NCI-H2029 (cell line): Measurements from ENCODE around the gene PEX10.

Source experiments
- DNase-seq: peaks from one replicate; lab custom pipeline; 2025; lab: John Stamatoyannopoulos, UW

Gene PEX10

DNA sequence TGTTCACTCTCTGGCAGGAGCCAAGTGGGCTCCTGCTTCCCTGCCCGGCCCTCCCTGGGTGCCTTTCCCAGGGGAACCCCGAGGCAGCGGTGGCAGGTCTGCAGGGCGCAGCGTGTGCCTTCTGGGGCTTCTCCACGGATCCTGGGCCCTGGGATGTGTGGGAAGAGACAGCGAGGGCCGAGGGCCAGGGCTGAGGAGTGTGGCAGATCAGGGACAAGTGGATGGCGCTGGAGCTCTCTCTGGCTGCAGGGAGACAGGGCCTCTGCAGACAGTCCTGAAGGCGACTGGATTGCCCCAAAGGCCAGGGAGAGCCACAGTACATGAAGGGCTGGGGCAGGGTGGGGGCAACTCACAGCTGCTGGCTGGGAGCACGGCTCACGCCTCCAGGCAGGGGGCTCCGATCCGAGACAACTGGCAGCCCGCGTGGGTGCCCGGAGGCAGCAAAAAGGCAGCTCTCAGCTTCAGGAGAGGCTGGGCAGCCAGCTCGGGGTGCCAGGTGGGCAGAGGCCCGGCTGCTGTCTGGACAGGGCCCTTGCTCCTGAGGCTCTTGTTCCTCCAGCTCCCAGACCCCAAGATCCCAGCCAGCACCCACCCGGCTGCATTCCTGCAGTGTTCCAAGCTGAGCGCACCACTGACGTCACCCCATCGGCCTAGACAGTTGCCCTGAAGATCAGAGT lies 37.0 kb downstream of the PEX10 start:
- DNase-seq: no peak

DNA sequence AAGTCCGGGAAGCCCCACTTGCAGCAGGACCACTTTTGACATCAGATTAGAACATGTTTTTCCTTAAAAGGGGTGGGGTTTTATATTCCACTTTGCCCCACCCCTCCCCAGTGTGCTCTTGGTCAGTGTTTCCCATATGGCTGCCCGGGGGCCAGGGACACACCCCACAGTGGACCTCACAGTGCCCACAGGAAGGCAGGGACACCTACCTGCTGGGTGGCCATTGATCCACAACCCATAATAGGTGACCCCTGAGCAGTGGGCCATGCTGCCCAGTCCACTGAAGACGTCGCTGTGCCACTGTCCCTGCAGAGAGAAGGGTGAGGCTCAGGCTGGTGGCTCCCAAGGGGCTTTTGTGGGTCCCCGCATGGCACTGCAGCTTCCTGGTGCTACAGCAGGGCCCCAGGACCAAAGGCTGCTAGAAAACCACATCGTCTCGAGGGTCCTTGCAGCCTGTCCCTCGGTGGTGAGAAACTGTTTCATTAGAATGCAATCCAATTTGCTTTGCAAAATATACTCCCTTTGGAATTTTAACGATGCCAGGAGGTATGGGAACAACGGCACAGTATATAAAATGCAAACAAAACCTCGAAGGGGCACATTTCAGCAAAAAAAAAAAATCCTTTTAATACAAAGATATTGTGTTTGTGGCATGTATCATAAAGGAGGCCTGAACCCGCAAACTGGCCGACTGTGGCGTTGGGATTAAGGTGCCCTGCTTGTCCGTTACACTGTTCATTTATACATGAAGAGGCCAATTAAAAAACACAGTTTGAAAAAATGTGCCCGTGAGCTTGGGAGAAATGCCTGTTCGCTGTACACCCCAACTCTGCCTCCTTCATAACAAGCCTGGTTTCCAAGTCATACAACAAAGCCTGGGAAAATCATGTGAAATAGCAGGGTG lies 37.9 kb downstream of the PEX10 start:
- DNase-seq: no peak

DNA sequence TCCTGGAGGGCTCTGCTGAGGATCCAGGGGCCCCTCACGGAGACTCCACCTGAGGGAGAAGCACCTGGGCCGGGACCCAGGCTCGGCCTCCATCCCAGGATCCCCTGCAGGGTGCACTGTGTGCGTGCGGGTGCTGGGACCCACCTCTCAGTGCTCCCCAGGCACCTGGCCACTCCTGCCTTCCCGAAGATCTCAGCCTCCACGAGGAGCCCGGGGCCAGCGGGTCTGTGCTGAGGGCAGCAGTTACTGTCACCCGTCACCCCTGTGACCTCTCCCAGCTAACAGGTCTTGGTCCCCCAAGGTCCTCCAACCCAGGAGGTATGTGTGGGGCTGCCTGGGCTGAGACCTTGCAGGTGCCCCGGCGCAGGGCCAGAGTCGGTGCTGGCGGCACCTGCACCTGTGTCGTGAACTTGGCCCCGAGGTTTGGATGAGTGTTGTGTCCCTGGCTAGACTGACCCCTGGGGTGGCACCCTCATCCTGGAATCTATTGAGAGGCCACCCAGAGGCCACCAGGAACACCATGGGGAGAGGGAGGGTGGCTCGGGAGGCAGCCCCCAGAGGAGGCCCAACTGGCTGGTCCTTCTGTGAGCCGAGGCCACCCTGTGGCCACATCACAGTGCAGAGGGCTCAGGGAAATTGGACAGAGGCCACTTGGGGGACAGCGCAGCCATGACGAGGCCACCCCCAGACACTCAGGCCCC lies 38.7 kb downstream of the PEX10 start:
- DNase-seq: no peak

DNA sequence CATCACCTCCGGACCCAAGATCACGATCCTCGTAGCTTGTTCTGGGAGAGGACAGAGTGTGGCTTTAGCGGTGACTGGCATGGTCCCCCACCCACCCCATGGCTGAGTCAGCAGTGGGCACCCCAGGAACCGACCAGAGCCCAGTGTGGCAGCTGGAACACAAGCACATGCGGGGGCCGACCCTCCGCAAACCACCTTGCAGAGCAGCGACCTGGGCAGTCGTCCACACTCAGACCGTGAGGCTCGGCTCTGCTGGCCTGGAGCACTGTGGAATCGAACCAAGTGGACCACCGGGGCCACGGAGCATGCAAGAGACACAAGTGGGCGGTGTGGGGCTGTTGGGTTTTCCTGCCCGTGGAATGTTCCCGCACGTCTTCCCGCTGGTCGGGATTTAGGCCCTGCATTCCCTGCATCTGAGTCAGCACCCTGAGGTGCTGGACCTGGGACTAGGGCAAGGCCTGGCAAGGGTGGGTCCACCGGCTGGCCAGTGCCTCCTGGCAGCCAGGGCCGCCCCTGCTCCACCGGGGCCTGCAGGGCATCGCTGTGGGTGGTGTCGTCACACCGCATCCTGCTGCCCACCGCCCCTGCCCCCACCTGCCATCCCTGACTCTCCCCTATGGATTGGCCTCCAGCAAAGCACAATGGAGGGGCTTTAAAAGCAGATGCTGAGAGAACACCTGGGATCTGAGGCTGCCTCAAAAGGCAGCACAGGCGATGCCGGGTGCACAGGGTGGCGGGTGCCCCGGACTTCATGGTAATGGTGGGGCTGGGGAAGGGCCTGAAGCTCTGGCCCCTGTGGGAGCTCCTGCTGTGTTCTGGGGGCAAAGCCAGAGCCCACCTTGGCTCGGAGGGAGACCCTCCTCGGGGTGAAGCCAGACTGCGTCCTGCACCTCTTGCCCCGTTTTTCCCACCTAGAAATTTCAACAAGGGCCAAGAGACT lies 39.5 kb downstream of the PEX10 start:
- DNase-seq: no peak

DNA sequence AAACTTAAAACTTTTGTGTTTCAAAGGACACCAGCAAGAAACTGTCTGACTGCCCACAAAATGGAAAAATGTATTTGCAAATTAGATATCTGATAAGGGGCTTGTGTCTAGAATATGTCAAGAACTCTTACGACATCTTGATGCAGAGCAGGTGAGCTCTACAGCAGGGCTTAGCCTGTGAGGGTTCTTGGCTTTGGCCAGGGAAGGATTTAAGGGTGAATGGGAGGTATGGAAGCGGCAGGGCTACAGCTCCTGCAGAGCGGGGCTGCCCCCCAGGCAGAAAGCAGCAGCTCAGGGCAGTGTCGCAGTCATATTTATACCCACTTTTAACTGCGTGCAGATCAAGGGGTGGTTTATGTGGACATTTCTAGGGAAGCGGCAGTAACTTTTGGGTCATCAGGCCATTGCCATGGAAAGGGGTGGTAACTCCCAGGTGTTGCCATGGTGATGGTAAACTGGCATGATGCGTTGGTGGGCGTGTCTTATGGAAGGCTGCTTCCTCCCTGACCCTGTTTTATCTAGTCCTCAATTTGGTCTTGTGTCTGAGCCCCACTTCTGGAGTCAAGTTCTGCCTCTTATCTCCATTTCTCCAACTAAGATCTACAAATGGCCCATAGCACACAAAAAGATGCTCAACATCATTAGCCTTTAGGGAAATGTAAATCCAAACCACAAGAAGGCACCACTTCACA lies 44.2 kb downstream of the PEX10 start:
- no peak for DNase-seq

DNA sequence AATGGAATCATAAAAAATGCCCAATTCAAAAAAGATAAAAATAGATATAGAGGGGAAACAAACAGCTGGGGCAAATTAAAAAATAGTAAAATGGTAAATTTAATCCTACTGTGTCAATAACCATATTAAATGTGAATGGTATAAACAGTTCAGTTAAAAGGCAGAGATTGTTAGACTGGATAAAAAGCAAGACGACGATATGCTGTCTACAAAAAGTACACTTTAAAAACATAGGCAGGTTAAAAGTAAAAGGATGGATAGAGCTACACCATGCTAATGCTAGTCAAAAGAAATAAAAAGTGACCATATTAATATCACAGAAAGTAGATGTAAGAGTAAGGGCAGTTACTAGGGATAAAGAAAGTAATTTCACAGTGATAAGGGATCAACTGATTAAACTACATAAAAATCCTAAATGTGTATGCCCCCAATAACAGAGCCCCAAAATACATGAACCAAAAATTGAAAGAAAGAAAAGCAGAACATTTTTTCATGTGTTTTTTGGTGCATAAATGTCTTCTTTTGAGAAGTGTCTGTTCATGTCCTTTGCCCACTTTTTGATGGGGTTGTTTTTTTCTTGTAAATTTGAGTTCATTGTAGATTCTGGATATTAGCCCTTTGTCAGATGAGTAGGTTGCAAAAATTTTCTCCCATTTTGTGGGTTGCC lies 48.4 kb downstream of the PEX10 start:
- no peak for DNase-seq

DNA sequence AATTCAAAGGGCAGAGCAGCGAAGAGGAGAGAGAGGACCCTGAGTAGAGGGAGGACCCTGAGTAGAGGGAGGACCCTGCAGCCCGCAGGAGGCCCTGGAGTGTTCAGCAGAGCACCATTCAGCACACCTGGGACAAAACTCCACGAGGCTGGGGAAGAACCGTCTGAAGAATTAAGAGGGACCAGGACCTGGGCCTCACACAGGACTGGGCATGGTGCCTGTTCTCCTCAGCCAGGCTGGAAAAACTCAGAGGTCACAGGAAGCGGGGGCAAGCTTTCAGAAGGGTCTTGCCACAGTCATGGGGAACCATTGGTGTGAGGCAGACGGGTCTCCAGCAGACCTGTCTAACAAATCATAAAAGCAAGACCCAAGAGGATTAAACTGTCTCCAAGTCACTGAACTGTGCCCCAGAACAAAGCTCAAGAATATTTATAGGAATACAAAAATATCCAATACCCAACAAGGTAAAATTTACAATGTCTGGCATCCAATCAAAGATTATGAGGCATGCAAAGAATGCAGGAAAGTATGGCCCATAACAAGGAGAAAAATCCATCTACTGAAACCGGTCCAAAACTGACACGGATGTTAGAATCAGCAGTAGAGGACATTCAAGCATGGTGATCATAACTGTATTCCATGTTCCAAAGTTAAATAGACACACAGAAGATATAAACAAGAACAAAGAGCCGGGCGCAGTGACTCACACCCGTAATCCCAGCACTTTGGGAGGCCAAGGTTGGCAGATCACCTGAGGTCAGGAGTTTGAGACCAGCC lies 51.6 kb downstream of the PEX10 start:
- no peak for DNase-seq

DNA sequence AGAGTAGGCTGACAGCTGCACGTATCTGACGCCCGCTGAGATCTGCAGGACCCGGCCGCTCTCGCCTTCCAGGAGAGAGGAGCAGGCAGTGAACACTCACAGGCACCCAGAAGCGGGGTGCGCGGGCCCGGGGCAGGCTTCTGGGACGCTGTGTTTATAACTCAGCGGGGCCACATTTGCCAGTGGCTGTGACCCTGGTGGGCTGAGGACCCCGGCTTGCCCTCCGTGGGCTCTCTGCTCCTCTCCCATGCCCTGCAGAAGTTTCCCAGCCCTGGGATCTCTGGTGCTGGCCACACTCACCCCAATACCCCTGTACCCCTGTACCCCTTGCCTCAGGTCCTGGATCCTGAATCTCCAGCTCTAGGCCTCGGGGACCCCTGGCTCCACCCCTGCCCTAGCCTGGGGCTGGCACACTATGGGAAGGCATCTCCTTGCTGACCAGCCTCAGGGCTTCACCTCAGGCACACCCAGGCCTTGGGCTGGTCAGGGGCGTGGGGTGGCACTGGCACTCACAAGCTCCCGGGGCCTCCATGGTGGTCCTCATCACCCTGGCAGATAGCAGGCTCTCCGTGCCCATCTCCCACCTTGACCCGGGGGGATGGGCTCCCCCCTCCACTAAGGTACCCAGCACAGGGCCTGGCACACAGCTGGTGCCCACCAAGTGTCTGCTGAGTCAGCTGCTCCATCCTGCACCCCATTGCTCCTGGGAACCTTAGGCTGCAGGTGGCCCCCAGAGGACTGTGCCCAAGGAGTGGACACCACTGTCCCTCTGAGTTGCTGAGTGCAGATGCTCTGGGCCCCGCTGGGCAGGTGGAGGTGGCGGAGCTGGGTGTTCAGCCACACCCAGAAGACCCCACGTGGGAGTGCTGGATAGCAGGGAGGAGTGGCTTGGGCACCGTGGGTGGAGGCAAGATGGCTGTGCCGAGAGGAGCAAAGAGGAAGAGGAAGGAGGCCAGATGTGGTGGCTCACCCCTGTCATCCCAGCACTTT lies 53.4 kb downstream of the PEX10 start:
- no peak for DNase-seq

DNA sequence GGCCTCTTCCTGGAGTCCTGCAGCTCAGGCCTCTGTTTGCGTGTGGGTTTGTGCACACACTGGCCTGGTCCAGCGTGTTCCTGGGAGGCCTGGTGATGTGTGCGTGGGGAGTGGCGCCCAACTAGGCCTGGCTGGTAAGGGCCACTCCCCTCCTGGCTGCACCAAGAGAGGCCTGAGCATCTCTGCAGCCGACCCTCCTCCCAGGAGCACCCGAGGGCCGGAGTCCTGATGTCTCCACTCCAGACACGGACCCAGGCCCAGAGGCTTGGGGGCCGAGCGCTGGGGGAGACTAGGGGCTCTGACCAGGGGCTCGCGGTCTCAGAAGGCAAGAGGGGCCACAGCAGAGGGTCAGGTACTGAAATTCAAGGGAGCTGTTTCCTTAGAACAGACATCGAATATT lies 54.3 kb downstream of the PEX10 start:
- DNase-seq: no peak

DNA sequence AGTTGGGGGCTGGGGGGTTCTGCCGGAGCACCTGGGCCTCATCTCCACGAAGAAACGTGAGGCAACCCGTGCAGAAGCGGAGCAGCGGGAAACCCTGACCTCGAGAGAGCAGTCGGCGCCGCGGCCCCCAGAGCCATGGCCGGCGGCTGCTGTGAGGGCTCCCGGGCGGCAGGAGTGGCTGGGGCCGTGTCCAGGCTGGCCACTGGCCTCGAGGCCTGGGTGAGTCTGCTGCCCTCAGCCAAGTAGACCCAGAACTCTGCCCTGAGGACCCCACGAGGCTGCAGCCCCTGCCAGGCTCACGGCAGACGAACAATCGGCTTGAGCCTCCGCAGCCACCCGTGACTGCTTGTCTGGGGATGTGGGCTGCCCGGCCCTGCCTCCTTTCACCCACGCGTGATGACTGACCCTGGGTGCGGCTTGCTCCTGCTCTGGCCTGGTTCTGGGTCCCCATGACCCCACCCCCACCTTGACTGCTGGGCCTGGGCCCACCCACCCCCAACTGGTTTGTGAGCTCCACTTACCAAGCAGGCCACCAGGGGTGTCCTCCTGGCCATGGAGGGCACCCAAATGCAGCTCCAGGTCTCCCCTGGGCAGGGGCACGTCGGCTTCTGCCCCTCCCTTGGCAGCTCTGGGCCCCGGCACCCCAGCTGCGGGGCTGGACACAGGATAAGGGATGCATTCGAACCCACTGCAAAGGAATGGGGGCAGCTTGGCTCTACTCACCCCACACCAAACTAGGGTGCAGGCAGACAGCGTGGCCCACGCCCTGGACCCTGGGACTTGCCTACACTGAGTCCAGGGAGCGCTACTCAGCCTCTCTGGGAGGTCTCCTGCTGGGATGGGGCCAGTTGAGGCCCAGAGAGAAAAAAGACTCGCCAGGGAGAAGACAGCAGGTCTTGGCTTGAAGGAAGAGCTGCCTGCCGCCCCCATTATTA lies 55.2 kb downstream of the PEX10 start:
- DNase-seq: no peak

DNA sequence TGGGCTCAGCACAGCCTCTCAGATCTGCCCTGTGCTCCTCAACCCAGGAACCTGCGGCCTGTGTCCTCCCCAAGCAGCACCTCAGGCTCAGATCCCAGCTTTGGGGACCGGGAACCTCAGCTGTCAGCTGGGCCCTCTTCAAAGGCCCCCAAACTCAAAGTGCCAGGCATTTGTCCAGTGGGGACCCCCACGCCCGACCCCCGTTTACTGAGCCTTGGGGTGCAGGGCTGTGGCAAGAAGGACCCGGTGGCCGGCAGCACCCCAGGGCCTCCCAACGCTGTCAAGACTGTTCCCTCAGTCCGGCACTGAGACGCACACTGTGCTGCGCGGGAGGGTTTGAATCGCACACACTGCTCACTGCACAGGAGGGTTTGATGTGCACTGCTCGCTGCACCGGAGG lies 56.0 kb downstream of the PEX10 start:
- no peak for DNase-seq

DNA sequence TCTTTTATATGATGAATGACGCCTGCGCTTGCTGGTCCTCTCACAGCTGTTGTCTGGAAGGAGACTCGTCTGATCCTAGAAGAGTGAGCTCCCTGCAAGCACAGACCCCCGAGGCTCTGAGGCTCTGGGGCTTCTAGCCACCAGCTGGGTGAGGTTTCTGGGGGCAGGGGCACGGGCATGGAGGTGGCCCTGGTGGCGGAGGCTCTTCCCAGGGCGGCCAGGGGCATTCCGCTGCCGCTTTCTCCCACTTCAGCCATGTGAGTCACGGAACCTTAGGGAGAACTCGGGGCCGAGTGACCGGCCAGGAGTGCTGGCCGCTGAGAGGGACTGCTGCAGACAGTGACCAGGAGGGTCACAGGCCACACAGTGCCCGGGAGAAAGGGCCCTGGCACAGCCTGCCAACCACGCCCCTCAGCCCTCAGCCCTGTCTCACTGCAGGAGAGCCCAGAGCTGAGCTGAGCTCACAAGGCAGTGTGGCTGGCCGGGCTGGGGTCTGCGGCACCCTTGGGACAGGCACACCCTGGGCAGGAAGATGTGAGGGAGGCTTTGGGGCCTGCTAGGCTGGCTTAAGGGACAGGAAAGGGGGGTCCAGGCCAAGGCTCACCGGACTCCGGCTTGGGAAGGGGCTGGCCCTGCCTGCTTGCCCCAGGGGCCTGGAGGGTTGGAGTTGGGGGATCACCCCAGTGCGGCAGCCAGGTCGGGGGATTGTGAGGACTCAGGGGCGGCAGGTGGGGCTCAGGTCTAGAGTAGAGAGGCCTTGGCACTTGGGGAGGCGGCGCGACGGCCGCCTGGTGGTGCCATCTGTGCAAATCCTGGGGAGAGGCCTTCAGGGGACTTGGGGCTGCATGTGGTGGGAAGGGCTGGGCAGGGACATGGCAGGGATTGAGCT lies 56.7 kb downstream of the PEX10 start:
- DNase-seq: no peak

DNA sequence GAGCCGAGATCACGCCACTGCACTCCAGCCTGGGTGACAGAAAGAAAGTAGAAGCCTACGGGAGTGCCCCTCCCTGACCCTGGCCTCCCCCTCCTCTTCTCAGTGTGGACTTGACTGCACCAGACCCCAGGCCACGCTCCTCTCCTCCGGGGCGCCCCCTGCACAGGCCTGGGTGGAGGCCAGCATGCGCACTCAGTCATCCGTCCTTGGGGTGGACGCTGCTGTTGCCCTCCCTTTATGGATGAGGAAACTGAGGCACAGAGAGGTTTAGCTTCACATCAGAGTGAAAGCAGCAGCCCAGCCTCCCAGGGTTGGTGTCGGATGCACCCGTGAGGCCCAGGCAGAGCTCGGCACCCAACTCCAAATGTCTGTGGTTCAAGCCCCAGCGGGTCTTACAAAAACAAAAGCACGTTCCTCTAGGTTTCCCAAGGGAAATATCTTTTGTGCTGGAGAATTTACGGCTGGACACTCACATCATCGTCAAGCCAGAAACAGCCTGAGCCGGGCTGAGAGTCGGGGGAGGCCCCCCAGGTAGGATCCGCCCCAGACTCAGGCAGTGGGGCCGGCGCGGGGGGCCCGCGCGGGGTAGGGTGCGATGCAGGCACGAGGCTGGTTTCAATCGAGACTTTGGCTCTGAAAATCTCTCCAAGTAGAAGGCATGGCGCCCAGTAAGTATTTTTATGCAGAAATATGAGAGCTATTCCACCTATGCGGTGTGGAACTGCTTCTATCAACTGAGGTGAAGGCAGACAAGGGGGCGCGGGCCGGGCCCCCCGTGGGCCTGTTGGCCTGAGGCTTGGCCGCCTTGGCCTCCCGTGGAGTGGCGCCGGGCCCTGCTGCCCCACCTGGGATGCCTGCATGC lies 57.6 kb downstream of the PEX10 start:
- DNase-seq: no peak
